GF-D8 (cell line): Measurements from ENCODE around the gene LRRTM3.

Experiments used
- DNase-seq: peaks from one replicate; lab custom pipeline; 2025; lab: John Stamatoyannopoulos, UW

The LRRTM3 gene

DNA sequence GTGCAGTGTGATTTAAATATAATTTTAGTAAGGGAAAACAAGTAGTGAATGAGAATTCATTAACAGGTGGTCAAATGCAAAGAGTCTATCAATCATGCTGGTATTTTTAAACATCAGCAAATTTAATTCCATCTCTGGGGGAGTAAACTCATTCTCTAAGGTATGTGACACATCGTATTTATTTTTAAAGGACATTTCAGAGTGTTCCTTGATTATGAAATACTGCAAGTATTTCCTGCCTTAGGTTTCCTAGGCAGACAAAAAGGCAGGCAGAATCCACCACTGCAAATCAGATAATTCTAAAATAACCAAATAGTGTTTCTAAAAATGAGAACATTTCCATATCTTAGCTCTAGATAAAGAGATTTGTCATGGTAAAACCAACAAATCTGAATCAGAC, 193.8 kb downstream of the LRRTM3 start:
- DNase-seq: no peak

DNA sequence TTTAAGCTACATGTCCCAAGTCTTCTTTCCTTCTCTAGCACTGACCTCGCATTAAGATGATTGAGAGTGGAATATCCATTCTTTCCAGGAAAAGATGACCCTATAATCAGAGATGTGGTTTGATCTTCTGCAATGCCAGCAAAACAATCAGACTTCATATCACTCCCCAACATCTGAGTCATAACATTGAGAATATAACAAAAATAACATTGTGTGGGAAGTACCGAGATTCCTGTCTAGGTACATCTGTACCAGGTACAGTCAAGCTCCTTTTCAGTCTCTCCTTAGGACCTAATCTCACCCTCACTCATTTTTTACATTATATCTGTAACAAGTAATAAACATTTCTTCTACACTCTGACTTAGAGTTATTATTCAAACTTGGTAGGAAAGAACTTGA, 201.6 kb downstream of the LRRTM3 start:
- no peak for DNase-seq

GRCh38 chr10:67140641-67141040, 214.8 kb downstream of the LRRTM3 start:
- DNase-seq: no peak

DNA sequence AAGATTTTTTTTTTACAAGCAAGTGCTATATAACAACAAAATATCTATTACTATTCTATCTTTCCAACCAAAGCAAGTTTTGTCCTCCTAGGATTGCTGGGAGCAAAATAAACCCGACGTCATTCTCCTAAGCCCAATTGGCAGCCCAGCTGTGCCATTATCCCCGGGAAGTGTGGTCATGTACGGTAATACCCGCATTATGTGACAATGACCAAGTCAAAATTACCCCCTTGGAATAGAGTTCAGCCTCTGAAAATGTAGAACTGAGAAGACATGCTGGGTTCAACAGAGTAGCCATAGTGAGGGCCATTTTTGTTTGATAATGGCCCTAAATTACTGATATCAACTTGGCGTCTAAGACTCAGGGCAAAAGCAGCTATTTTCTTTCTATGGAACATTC, 215.5 kb downstream of the LRRTM3 start:
- DNase-seq: no peak

- no peak for DNase-seq
Measured at GRCh38 chr10:67144530-67144929, 218.7 kb downstream of the LRRTM3 start.
